Endothelial cell of umbilical vein (primary cell): Measurements from ENCODE around the gene FOXO6.
A peak's percentile ranks its signal among the peaks of the same experiment; 100 is the strongest.

ENCODE experiments used
- CTCF ChIP-seq, 2 donors: IDR thresholded peaks; 1 replicate in 1 of 2; 2 replicates in 1 of 2; pipeline ENCODE4 v1.5.1; 2011; ENCODE audit warnings: low read length in 2 of 2, mild to moderate bottlenecking in 2 of 2, moderate library complexity in 2 of 2, control low read depth in 1 of 2, inconsistent platforms in 1 of 2, low read depth in 1 of 2; ENCODE audit not compliant: insufficient read depth in 1 of 2; ENCODE audit errors: extremely low read depth in 1 of 2
- EZH2 ChIP-seq: IDR thresholded peaks from 2 replicates; pipeline ENCODE4 v1.6.1; 2012; ENCODE audit warnings: borderline replicate concordance, low read depth, mild to moderate bottlenecking, moderate library complexity, low read length, inconsistent platforms; ENCODE audit not compliant: severe bottlenecking
- FOS ChIP-seq: IDR thresholded peaks from 2 replicates; pipeline ENCODE4 v1.6.1; 2011; ENCODE audit warnings: mild to moderate bottlenecking, low read length, moderate library complexity, borderline replicate concordance; ENCODE audit not compliant: insufficient read depth
- GATA2 ChIP-seq: IDR thresholded peaks from 2 replicates; pipeline ENCODE4 v1.7.0; 2011; ENCODE audit warnings: low read depth, mild to moderate bottlenecking, moderate library complexity, mixed read lengths, low read length; ENCODE audit not compliant: insufficient read length, insufficient read depth
- MAX ChIP-seq: IDR thresholded peaks from 2 replicates; pipeline ENCODE4 v1.6.1; 2011; ENCODE audit not compliant: insufficient read depth, insufficient read length
- MYC ChIP-seq: IDR thresholded peaks from one replicate; pipeline ENCODE4 v1.6.1; 2011; ENCODE audit warnings: mild to moderate bottlenecking, low read depth, low read length
- POLR2A ChIP-seq: IDR thresholded peaks from 2 replicates; pipeline ENCODE4 v1.6.1; 2012; ENCODE audit warnings: low read depth, mild to moderate bottlenecking, control low read depth, low read length
- POLR2AphosphoS5 ChIP-seq: IDR thresholded peaks from 2 replicates; pipeline ENCODE4 v1.6.1; 2012; ENCODE audit warnings: low read depth, mild to moderate bottlenecking, control low read depth, low read length, moderate library complexity; ENCODE audit not compliant: insufficient read depth

GRCh38 chr1:41418857-41419583 lies 57.8 kb downstream of the FOXO6 start:
- peak in 1 of 2 donors; percentile 3 for TF ChIP-seq CTCF (IDR thresholded peaks at IDR 0.05; ENCODE audit: extremely low read depth in 1 of 2, insufficient read depth in 1 of 2, low read depth in 1 of 2, low read length in 2 of 2)
- TF ChIP-seq GATA2 = no peak
- no peak for TF ChIP-seq MAX
- TF ChIP-seq EZH2 = no peak
- TF ChIP-seq POLR2AphosphoS5 = peak; percentile 36
- TF ChIP-seq FOS = no peak
- TF ChIP-seq POLR2A = no peak
- TF ChIP-seq MYC = no peak
